ENCODE data around the gene FOXE1.

FOXE1 gene

GRCh38 chr9:97819735-97820134 is 33.3 kb upstream of the FOXE1 start:
- no peaks in the 10 kb centered on the region for H3K4me1 ChIP-seq (ENCODE audit: insufficient read depth, poor library complexity, severe bottlenecking)
- TF ChIP-seq, protein P1, sequence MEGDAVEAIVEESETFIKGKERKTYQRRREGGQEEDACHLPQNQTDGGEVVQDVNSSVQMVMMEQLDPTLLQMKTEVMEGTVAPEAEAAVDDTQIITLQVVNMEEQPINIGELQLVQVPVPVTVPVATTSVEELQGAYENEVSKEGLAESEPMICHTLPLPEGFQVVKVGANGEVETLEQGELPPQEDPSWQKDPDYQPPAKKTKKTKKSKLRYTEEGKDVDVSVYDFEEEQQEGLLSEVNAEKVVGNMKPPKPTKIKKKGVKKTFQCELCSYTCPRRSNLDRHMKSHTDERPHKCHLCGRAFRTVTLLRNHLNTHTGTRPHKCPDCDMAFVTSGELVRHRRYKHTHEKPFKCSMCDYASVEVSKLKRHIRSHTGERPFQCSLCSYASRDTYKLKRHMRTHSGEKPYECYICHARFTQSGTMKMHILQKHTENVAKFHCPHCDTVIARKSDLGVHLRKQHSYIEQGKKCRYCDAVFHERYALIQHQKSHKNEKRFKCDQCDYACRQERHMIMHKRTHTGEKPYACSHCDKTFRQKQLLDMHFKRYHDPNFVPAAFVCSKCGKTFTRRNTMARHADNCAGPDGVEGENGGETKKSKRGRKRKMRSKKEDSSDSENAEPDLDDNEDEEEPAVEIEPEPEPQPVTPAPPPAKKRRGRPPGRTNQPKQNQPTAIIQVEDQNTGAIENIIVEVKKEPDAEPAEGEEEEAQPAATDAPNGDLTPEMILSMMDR (IDR thresholded peaks at IDR 0.05; ENCODE audit: poor library complexity, severe bottlenecking), result no peak

GRCh38 chr9:97820373-97820772 is 32.7 kb upstream of the FOXE1 start:
- Histone ChIP-seq H3K4me3 (ENCODE audit: severe bottlenecking) (no peak overlapping the region), H3K36me3 (ENCODE audit: low read depth) (no peaks in the 10 kb centered on the region), H3K27ac (ENCODE audit: poor library complexity, severe bottlenecking) (no peak overlapping the region), H3K9me3 (ENCODE audit: severe bottlenecking) (no peaks in the 10 kb centered on the region), H3K4me1 (ENCODE audit: insufficient read depth, poor library complexity, severe bottlenecking) (no peaks in the 10 kb centered on the region), H3K27me3 (ENCODE audit: insufficient read depth, poor library complexity, severe bottlenecking) (no peaks in the 10 kb centered on the region)
- DNase-seq (ENCODE audit: low spot score), result no peak
- ATAC-seq (ENCODE audit: low read depth), result no peak
- TF ChIP-seq, protein P1 (IDR thresholded peaks at IDR 0.05; ENCODE audit: poor library complexity, severe bottlenecking), result no peak

More at GRCh38 chr9:97819735-97820134, 33.3 kb upstream of the FOXE1 start:
- ATAC-seq (ENCODE audit: low read depth), result no peak
- Histone ChIP-seq H3K9me3 (ENCODE audit: severe bottlenecking) (no peaks in the 10 kb centered on the region), H3K4me3 (ENCODE audit: severe bottlenecking) (no peak overlapping the region), H3K27ac (ENCODE audit: poor library complexity, severe bottlenecking) (no peak overlapping the region), H3K36me3 (ENCODE audit: low read depth) (no peaks in the 10 kb centered on the region), H3K27me3 (ENCODE audit: insufficient read depth, poor library complexity, severe bottlenecking) (no peaks in the 10 kb centered on the region)
- DNase-seq (ENCODE audit: low spot score), result no peak

GRCh38 chr9:97830884-97831829 is 21.9 kb upstream of the FOXE1 start:
- Histone ChIP-seq H3K27ac (ENCODE audit: poor library complexity, severe bottlenecking) (no peak overlapping the region), H3K9me3 (ENCODE audit: severe bottlenecking) (no peaks in the 10 kb centered on the region), H3K36me3 (ENCODE audit: low read depth) (no peaks in the 10 kb centered on the region), H3K27me3 (ENCODE audit: insufficient read depth, poor library complexity, severe bottlenecking) (no peaks in the 10 kb centered on the region), H3K4me1 (ENCODE audit: insufficient read depth, poor library complexity, severe bottlenecking) (no peaks in the 10 kb centered on the region), H3K4me3 (ENCODE audit: severe bottlenecking) (no peak overlapping the region)
- DNase-seq (ENCODE audit: low spot score) (no peak), ATAC-seq (ENCODE audit: low read depth) (no peak)
- TF ChIP-seq, protein P1 (IDR thresholded peaks at IDR 0.05; ENCODE audit: poor library complexity, severe bottlenecking), result no peak

DNA sequence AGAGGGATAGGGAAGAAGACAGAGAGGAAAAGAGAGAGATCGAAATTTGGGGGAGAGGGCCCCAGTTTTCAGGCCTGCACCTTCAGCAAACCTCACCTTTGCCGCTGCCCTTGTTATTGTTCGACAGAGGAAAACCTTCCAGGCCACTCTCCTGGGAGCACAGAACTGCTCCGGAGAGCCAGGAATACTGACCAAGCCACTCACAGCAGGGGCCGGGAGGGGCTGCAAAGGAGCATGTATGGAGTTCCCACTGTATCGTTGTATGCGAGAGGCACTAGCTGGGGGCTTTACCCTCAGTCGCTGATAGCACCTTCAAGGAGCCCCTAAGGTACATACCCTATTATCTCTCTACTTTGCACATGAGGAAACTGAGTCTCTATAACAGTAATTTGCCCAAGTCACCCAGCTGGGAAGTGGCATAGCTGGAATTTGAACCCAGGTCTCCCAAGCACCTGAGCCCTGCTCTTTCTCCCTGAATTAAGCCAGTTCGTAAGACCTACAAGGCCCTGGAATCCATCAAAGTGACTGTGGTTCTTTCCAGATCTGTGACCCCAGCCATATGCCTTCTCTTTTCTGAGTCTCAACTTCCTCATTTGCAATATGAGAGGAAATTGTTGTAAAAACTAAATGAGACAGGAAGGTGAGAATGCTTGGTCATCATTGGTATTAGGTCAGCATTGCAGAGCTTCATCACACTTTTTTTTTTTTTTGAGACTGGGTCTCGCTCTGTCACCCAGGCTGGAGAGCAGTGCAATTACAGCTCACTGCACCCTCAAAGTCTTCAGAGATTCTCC is 21.0 kb upstream of the FOXE1 start:
- Histone ChIP-seq H3K9me3 (ENCODE audit: severe bottlenecking) (no peaks in the 10 kb centered on the region), H3K27me3 (ENCODE audit: insufficient read depth, poor library complexity, severe bottlenecking) (no peaks in the 10 kb centered on the region), H3K4me1 (ENCODE audit: insufficient read depth, poor library complexity, severe bottlenecking) (no peaks in the 10 kb centered on the region), H3K27ac (ENCODE audit: poor library complexity, severe bottlenecking) (no peak overlapping the region), H3K36me3 (ENCODE audit: low read depth) (no peaks in the 10 kb centered on the region), H3K4me3 (ENCODE audit: severe bottlenecking) (no peak overlapping the region)
- TF ChIP-seq, protein P1 (IDR thresholded peaks at IDR 0.05; ENCODE audit: poor library complexity, severe bottlenecking), result no peak
- ATAC-seq (ENCODE audit: low read depth) (no peak), DNase-seq (ENCODE audit: low spot score) (no peak)
